Activated naive CD4-positive, alpha-beta T cell treated with anti-CD3 and anti-CD28 coated beads for 36 hours (primary cell): ENCODE results near the gene DMWD. TPM values are rescaled to one million over a fixed set of nuclear protein-coding genes. Genes with fewer than 3 reads are reported as not detected.

Experiments
- CTCF ChIA-PET: fragments of 350-600 bp; sonication (Branson Sonifier 250); formaldehyde crosslinking; loops from one replicate; lab custom pipeline; 2021; ENCODE audit warnings: antibody characterized with exemption; lab: Charles Lee
- DNase-seq: peaks from one replicate; pipeline ENCODE4 v3.0.0-alpha.2; 2020
- H3K27ac Mint-ChIP-seq: one replicate; pipeline ENCODE4 v1.8.0; 2021; ENCODE audit warnings: mild to moderate bottlenecking, mixed read lengths
- H3K27me3 Mint-ChIP-seq: one replicate; pipeline ENCODE4 v1.8.0; 2021; ENCODE audit warnings: low read depth, mixed read lengths
- H3K36me3 Mint-ChIP-seq: one replicate; pipeline ENCODE4 v1.8.0; 2021; ENCODE audit warnings: low read depth, mixed read lengths
- H3K4me1 Mint-ChIP-seq: one replicate; pipeline ENCODE4 v1.8.0; 2021; ENCODE audit warnings: low read depth, mixed read lengths
- H3K4me3 Mint-ChIP-seq: one replicate; pipeline ENCODE4 v1.8.0; 2021; ENCODE audit warnings: mild to moderate bottlenecking, moderate library complexity, mixed read lengths
- H3K9me3 Mint-ChIP-seq: one replicate; pipeline ENCODE4 v1.8.0; 2021; ENCODE audit warnings: mixed read lengths
- intact Hi-C: fragments of 100-400 bp; cut with micrococcal nuclease; formaldehyde crosslinking; loops from one replicate; pipeline ENCODE4 v1.15.1; 2023
- total RNA-seq, 2 experiments: library from RNA; stranded (reverse); gene quantifications; one replicate each; pipeline ENCODE4 v1.2.3, GENCODE V29; 2021

Gene DMWD
- total RNA-seq, 2 experiments from 2014 or later = 28.6 to 29.1 TPM

GRCh38 chr19:45782820-45783785 lies 9.5 kb downstream of the DMWD start:
- no peak overlapping the region for H3K27ac Mint-ChIP-seq
- intact Hi-C loops = no loop called here
- H3K36me3 Mint-ChIP-seq = peaks cover 17% of the 10 kb centered on the region
- CTCF ChIA-PET = interaction anchor here (1.1 to 1.5 kb wide), 3 partner anchors 13 to 35 kb away, joined by 3 read pairs; no protein-coding TSS in a partner anchor
- H3K9me3 Mint-ChIP-seq = no peaks in the 10 kb centered on the region
- H3K27me3 Mint-ChIP-seq = peaks cover 23% of the 10 kb centered on the region
- H3K4me1 Mint-ChIP-seq = peaks cover 13% of the 10 kb centered on the region
- no peak for DNase-seq
- no peak overlapping the region for H3K4me3 Mint-ChIP-seq

GRCh38 chr19:45782162-45782691 lies 10.4 kb downstream of the DMWD start, which contains the start of gene DMPK:
Gene DMPK (minus strand): TSS chr19:45782490. CDS start chr19:45782352, 138 bp downstream.
- DNase-seq = no peak
- no peak within 1 kb of the TSS for H3K27ac Mint-ChIP-seq
- no peaks in the 10 kb centered on the region for H3K9me3 Mint-ChIP-seq
- intact Hi-C loops = no loop called here
- peaks cover 26% of the 10 kb centered on the region for H3K27me3 Mint-ChIP-seq
- H3K4me3 Mint-ChIP-seq = no peak within 1 kb of the TSS
- H3K4me1 Mint-ChIP-seq = peaks cover 13% of the 10 kb centered on the region
- H3K36me3 Mint-ChIP-seq = peaks cover 13% of the 10 kb centered on the region
- CTCF ChIA-PET = interaction anchor here (1.1 to 1.5 kb wide), 3 partner anchors 12 to 35 kb away, joined by 3 read pairs; no protein-coding TSS in a partner anchor

- Mint-ChIP-seq H3K27me3 (peaks cover 29% of the 10 kb centered on the region), H3K4me3 (no peak overlapping the region), H3K36me3 (peaks cover 9% of the 10 kb centered on the region), H3K4me1 (peaks cover 13% of the 10 kb centered on the region), H3K27ac (no peak overlapping the region), H3K9me3 (no peaks in the 10 kb centered on the region)
- CTCF ChIA-PET = interaction anchor here (1.5 kb wide), 1 partner anchor 11 kb away, joined by 3 read pairs; no protein-coding TSS in a partner anchor
- intact Hi-C loops = no loop called here
- no peak for DNase-seq
These were observed 11.2 kb downstream of the DMWD start for GRCh38 chr19:45781214-45782161.

GRCh38 chr19:45780448-45781213 lies 12.0 kb downstream of the DMWD start:
- intact Hi-C loops = no loop called here
- Mint-ChIP-seq H3K4me3 (no peak overlapping the region), H3K27me3 (peaks cover 29% of the 10 kb centered on the region), H3K36me3 (peaks cover 6% of the 10 kb centered on the region), H3K4me1 (peaks cover 13% of the 10 kb centered on the region), H3K27ac (no peak overlapping the region), H3K9me3 (no peaks in the 10 kb centered on the region)
- CTCF ChIA-PET = no interaction called here
- no peak for DNase-seq

- H3K4me3 Mint-ChIP-seq = no peak overlapping the region
- H3K4me1 Mint-ChIP-seq = peaks cover 13% of the 10 kb centered on the region
- intact Hi-C loops = no loop called here
- CTCF ChIA-PET = no interaction called here
- H3K27me3 Mint-ChIP-seq = peaks cover 29% of the 10 kb centered on the region
- no peak for DNase-seq
- H3K9me3 Mint-ChIP-seq = no peaks in the 10 kb centered on the region
- H3K27ac Mint-ChIP-seq = no peak overlapping the region
- peaks cover 6% of the 10 kb centered on the region for H3K36me3 Mint-ChIP-seq
These were observed 12.5 kb downstream of the DMWD start for GRCh38 chr19:45780146-45780447.

- H3K4me3 Mint-ChIP-seq = peak overlapping the region; percentile 65
- H3K27ac Mint-ChIP-seq = no peak overlapping the region
- DNase-seq = peak; percentile 93
- H3K9me3 Mint-ChIP-seq = no peaks in the 10 kb centered on the region
- CTCF ChIA-PET = interaction anchor here (0.6 to 1.3 kb wide), 10 partner anchors 8 to 1163 kb away, joined by 3 to 21 read pairs (median 4); partner anchors contain the start of gene SIX5
- H3K4me1 Mint-ChIP-seq = peaks cover 13% of the 10 kb centered on the region
- H3K27me3 Mint-ChIP-seq = peaks cover 29% of the 10 kb centered on the region
- peaks cover 6% of the 10 kb centered on the region for H3K36me3 Mint-ChIP-seq
- intact Hi-C loops = loop anchor here (1.0 kb wide), 2 partner anchors 9 to 14 kb away; no protein-coding TSS in a partner anchor
These were observed 13.2 kb downstream of the DMWD start for GRCh38 chr19:45779231-45780145.

GRCh38 chr19:45778010-45778661 lies 14.5 kb downstream of the DMWD start:
- H3K27ac Mint-ChIP-seq = no peak overlapping the region
- no peaks in the 10 kb centered on the region for H3K9me3 Mint-ChIP-seq
- CTCF ChIA-PET = interaction anchor here (0.5 to 0.7 kb wide), 2 partner anchors 20 to 21 kb away, joined by 3 to 7 read pairs; no protein-coding TSS in a partner anchor
- intact Hi-C loops = no loop called here
- H3K4me3 Mint-ChIP-seq = no peak overlapping the region
- H3K4me1 Mint-ChIP-seq = peaks cover 13% of the 10 kb centered on the region
- H3K36me3 Mint-ChIP-seq = peaks cover 6% of the 10 kb centered on the region
- no peak for DNase-seq
- H3K27me3 Mint-ChIP-seq = peaks cover 29% of the 10 kb centered on the region

- intact Hi-C loops = no loop called here
- H3K27ac Mint-ChIP-seq = no peak overlapping the region
- no peak for DNase-seq
- H3K4me3 Mint-ChIP-seq = no peak overlapping the region
- H3K36me3 Mint-ChIP-seq = peaks cover 6% of the 10 kb centered on the region
- H3K4me1 Mint-ChIP-seq = peaks cover 13% of the 10 kb centered on the region
- peaks cover 29% of the 10 kb centered on the region for H3K27me3 Mint-ChIP-seq
- CTCF ChIA-PET = interaction anchor here (0.5 to 1.1 kb wide), 3 partner anchors 16 to 22 kb away, joined by 3 to 7 read pairs (median 4); partner anchors contain the start of gene DMWD
- H3K9me3 Mint-ChIP-seq = no peaks in the 10 kb centered on the region
These were observed 15.2 kb downstream of the DMWD start for GRCh38 chr19:45777395-45777961.

GRCh38 chr19:45774765-45775164 lies 17.9 kb downstream of the DMWD start:
- Mint-ChIP-seq H3K4me3 (no peak overlapping the region), H3K27ac (no peak overlapping the region), H3K4me1 (peaks cover 14% of the 10 kb centered on the region), H3K27me3 (peaks cover 19% of the 10 kb centered on the region), H3K36me3 (peaks cover 6% of the 10 kb centered on the region), H3K9me3 (no peaks in the 10 kb centered on the region)
- CTCF ChIA-PET = no interaction called here
- no peak for DNase-seq
- intact Hi-C loops = no loop called here

- no peaks in the 10 kb centered on the region for H3K9me3 Mint-ChIP-seq
- peaks cover 6% of the 10 kb centered on the region for H3K4me1 Mint-ChIP-seq
- no peak for DNase-seq
- H3K4me3 Mint-ChIP-seq = no peak overlapping the region
- peaks cover 9% of the 10 kb centered on the region for H3K27me3 Mint-ChIP-seq
- intact Hi-C loops = no loop called here
- H3K36me3 Mint-ChIP-seq = peaks cover 6% of the 10 kb centered on the region
- H3K27ac Mint-ChIP-seq = no peak overlapping the region
- CTCF ChIA-PET = interaction anchor here (0.5 to 6.1 kb wide), 3 partner anchors 26 to 188 kb away, joined by 4 to 127 read pairs (median 4); no protein-coding TSS in a partner anchor
These were observed 19.3 kb downstream of the DMWD start for GRCh38 chr19:45773384-45773783.
